Stimulated activated CD8-positive, alpha-beta memory T cell treated with anti-CD3 and anti-CD28 coated beads, Interleukin-15, amount 100 ng/mL, for 1 hour (primary cell): Measurements from ENCODE around the gene ATXN10.
A peak's percentile ranks its signal among the peaks of the same experiment; 100 is the strongest.

Experiments
- DNase-seq: peaks from one replicate; pipeline ENCODE4 v3.0.0-alpha.2; 2020; ENCODE audit warnings: low read depth

The ATXN10 gene

GRCh38 chr22:45860201-45860600 lies 188.6 kb downstream of the ATXN10 start:
- DNase-seq = no peak

GRCh38 chr22:45861259-45861658 lies 189.6 kb downstream of the ATXN10 start:
- no peak for DNase-seq

GRCh38 chr22:45863981-45864751 lies 192.5 kb downstream of the ATXN10 start:
- DNase-seq = peak; percentile 59

GRCh38 chr22:45864959-45865476 lies 193.4 kb downstream of the ATXN10 start:
- no peak for DNase-seq

GRCh38 chr22:45865561-45866125 lies 194.0 kb downstream of the ATXN10 start:
- DNase-seq = no peak

GRCh38 chr22:45866126-45866645 lies 194.6 kb downstream of the ATXN10 start:
- DNase-seq = no peak

GRCh38 chr22:45866646-45867117 lies 195.0 kb downstream of the ATXN10 start:
- DNase-seq = no peak

- DNase-seq = no peak
Observed at GRCh38 chr22:45867118-45867905, 195.7 kb downstream of the ATXN10 start.

DNA sequence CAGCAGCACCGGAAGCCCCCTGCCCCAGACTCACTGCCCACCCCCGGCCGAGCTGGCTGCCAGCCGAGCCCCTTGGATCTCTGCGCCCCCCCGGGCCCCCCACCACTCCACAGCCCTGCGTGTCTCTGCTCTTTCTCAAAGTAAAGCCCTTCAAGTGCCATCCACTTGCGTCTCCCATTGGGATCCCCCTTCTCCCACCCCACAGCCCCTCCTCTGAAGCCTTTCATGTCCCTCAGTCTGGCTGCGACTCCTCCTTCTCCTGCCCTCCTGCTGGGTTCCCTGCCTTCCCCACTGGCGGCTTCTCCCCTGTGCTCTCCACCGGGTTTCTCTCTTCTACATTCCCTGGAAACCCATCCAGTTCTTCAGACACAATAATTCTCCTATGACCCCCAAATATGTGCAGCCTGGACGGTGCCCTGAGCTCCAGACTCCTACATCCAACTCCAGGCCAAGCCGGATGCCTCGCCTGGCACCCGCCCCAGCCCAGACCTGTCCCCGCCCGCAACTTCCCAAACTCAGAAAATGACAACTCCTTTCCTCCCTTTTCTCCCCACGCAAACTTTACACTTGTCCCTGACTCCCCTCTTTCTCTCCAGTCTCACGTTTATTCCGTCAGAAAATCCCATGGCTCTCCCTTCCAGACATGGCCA lies 196.4 kb downstream of the ATXN10 start:
- no peak for DNase-seq

DNA sequence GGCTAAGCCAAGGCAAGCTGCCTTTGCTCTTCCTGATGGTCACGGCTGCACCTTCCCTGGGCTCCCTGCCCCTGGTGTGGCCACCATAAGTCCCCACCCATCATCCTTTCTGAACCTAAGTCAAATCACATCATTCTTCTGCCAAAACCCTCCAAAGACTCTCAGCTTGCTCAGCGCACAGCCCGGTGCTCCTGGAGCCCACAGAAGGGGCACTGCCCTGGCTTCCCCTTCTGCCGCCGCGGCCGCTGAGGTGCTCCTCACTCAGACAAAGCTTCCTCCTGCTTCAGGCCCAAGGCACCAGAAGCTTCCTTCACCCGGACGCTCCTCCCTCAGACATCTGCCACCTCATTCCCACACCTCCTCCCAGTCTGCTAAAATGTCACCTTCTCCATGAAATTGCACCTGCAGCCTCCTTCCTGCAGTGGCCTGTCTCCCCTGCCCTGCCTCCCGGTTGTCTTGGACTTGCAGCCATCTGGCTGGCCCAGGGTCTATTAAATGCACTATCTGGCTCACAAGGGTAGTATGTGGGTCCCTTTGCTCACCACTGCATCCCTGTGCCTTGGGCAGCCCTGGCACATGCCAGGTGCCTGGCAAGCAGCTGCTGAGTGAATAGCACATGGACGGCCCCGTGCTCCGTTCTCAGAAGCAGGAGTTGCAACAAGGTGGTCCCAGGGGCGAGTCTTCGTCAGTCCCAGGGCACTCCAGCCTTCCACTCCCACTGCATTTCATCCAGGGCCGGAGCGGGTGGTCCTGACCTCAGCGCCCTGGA lies 197.1 kb downstream of the ATXN10 start:
- no peak for DNase-seq

DNA sequence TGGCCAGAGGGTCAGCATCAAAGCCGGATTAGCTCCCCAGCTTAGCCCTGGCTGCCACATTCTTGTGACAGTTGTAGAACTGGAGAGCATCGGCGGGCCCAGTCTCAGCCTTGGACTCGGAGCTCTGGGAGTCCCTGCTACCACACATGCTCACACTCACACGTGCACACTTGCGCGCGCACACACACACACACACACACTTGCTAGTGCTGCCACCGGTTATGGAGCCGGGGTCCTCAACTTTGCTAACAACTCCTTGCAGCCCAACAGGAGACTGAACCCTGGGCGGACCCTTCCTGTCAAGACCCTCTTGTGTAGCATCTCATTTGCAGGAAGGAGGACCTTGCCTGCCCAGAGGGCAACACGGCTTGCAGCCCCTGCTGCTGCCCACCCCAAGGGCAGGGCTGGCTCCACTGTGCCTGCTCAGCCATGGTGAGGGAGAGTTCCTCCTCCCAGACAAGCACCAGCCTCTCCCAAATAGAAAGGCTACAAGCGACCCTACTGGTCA lies 197.8 kb downstream of the ATXN10 start:
- DNase-seq = no peak

- DNase-seq = no peak
Observed at GRCh38 chr22:45870011-45870410, 198.4 kb downstream of the ATXN10 start.

- DNase-seq = no peak
Observed at GRCh38 chr22:45871721-45872120, 200.1 kb downstream of the ATXN10 start.

DNA sequence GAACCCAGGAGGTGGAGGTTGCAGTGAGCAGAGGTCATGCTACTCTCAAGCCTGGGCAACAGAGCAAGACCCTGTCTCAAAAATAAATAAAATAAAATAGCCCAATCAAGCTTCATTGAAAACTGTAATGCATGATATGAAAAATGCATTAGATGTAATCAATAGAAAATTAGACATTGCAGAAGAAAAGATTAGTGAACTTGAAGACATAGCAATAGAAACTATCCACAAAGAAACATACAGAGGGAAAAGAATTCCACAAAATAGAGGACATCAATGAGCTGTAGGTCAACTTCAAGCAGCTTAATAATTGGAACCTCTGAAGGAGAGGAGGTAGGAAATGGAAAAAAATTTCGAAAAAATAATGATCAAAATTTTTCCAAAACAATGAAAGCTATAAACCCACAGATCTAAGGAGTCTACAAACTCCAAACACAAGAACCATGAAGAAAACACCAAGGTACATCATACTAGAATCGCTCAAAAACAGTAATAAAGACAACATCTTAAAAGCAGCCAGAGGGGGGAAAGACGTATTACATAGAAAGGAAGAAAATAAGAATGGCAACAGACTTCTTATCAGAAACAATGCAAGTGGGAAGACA lies 201.1 kb downstream of the ATXN10 start:
- no peak for DNase-seq

GRCh38 chr22:45876136-45877035 lies 204.8 kb downstream of the ATXN10 start:
- no peak for DNase-seq

GRCh38 chr22:45877036-45877380 lies 205.4 kb downstream of the ATXN10 start:
- no peak for DNase-seq

DNA sequence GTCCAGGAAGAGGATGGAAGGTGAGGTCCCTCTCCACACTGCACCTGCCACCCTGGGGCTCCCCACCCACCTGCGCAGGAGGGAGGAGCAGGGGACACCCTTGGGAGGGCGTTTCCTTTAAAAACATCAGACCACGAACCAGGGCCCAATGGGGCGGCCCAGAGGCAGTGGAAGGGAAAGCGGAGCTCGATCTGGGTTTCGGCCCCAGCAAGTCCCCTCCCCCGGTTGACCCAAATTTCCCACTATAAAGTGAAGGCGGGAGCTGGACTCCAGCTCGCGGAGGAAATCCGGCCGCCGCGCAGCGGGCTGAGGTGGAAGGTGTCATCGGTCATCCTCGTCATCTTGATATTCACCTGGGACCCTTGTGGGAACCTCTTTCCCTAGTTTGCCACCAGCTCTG lies 206.0 kb downstream of the ATXN10 start:
- no peak for DNase-seq

GRCh38 chr22:45878051-45878781 lies 206.6 kb downstream of the ATXN10 start:
- DNase-seq = no peak
